Testis (tissue), 2 donors: Measurements from ENCODE around the gene COX6B1.

Source experiments
- POLR2A ChIP-seq: fragments of 450-650 bp; IDR thresholded peaks from one replicate; pipeline ENCODE4 v1.6.1; 2017; ENCODE audit warnings: antibody characterized with exemption, mild to moderate bottlenecking, moderate library complexity
- TF ChIP-seq, protein P1 (sequence below), 3 experiments: fragments of 450-650 bp in 2 of 3; fragments of 200-600 bp in 1 of 3; sonication (generic) in 1 of 3; IDR thresholded peaks; one replicate each; pipeline ENCODE4 v1.5.1; 2016 to 2019; ENCODE audit warnings: antibody characterized with exemption in 3 of 3, mild to moderate bottlenecking in 2 of 3, moderate library complexity in 1 of 3

- no peak for TF ChIP-seq POLR2A
- TF ChIP-seq, protein P1, sequence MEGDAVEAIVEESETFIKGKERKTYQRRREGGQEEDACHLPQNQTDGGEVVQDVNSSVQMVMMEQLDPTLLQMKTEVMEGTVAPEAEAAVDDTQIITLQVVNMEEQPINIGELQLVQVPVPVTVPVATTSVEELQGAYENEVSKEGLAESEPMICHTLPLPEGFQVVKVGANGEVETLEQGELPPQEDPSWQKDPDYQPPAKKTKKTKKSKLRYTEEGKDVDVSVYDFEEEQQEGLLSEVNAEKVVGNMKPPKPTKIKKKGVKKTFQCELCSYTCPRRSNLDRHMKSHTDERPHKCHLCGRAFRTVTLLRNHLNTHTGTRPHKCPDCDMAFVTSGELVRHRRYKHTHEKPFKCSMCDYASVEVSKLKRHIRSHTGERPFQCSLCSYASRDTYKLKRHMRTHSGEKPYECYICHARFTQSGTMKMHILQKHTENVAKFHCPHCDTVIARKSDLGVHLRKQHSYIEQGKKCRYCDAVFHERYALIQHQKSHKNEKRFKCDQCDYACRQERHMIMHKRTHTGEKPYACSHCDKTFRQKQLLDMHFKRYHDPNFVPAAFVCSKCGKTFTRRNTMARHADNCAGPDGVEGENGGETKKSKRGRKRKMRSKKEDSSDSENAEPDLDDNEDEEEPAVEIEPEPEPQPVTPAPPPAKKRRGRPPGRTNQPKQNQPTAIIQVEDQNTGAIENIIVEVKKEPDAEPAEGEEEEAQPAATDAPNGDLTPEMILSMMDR (IDR thresholded peaks at IDR 0.05) = no peak
These were observed 56.1 kb downstream of the COX6B1 start, which contains the start of gene ZBTB32 for GRCh38 chr19:35704218-35704617.
